HepG2 (cell line): ENCODE results near the gene OPTN. TPM values are rescaled to one million over a fixed set of nuclear protein-coding genes. Genes with fewer than 3 reads are reported as not detected.

Experiments
- ATM ChIP-seq: fragments of 450-650 bp; IDR thresholded peaks from 2 replicates; pipeline ENCODE4 v1.7.1; 2017; ENCODE audit warnings: mild to moderate bottlenecking, borderline replicate concordance
- ERF ChIP-seq: IDR thresholded peaks from 2 replicates; pipeline ENCODE4 v1.6.1; 2018; ENCODE audit warnings: missing biosample characterization, missing genetic modification reagents
- FOSL2 ChIP-seq: sonication (generic); formaldehyde crosslinking; IDR thresholded peaks from 2 replicates; pipeline ENCODE4 v1.4.0; 2020; ENCODE audit warnings: missing genetic modification reagents
- GATAD1 ChIP-seq: IDR thresholded peaks from 2 replicates; pipeline ENCODE4 v1.6.1; 2016; ENCODE audit warnings: missing genetic modification reagents, missing compliant biosample characterization
- REPIN1 ChIP-seq: sonication (generic); formaldehyde crosslinking; IDR thresholded peaks from 2 replicates; pipeline ENCODE4 v1.8.0; 2022; ENCODE audit warnings: missing genetic modification reagents, low read depth, mild to moderate bottlenecking, borderline replicate concordance
- SIX4 ChIP-seq: sonication (generic); formaldehyde crosslinking; IDR thresholded peaks from 2 replicates; pipeline ENCODE4 v1.4.0; 2020; ENCODE audit warnings: missing genetic modification reagents
- SRSF9 ChIP-seq: fragments of 200-400 bp; formaldehyde crosslinking; IDR thresholded peaks from 2 replicates; pipeline ENCODE4 v1.6.1; 2018; ENCODE audit warnings: borderline replicate concordance, mild to moderate bottlenecking, low read depth, low read length; ENCODE audit not compliant: insufficient read depth, poor library complexity, severe bottlenecking
- TOPORS ChIP-seq: sonication (generic); formaldehyde crosslinking; IDR thresholded peaks from 2 replicates; pipeline ENCODE4 v1.8.0; 2023; ENCODE audit warnings: mild to moderate bottlenecking, missing genetic modification reagents
- ZNF282 ChIP-seq: fragments of 450-650 bp; IDR thresholded peaks from 2 replicates; pipeline ENCODE4 v1.6.1; 2018; ENCODE audit not compliant: partially characterized antibody
- ZNF3 ChIP-seq: IDR thresholded peaks from 2 replicates; pipeline ENCODE4 v1.7.0; 2017; ENCODE audit warnings: inconsistent platforms
- ZNF501 ChIP-seq: sonication (generic); formaldehyde crosslinking; IDR thresholded peaks from 2 replicates; pipeline ENCODE4 v1.5.1; 2020; ENCODE audit warnings: mild to moderate bottlenecking, moderate library complexity, missing genetic modification reagents
- ZNF615 ChIP-seq: sonication (generic); formaldehyde crosslinking; IDR thresholded peaks from 2 replicates; pipeline ENCODE4 v1.5.0; 2020; ENCODE audit warnings: mild to moderate bottlenecking, missing genetic modification reagents, borderline replicate concordance
- ZNF75D ChIP-seq: sonication (generic); formaldehyde crosslinking; IDR thresholded peaks from 2 replicates; pipeline ENCODE4 v1.8.1; 2023; ENCODE audit warnings: missing genetic modification reagents, mild to moderate bottlenecking, borderline replicate concordance
- ZNF780A ChIP-seq: sonication (generic); formaldehyde crosslinking; IDR thresholded peaks from 2 replicates; pipeline ENCODE4 v1.8.0; 2022; ENCODE audit warnings: mild to moderate bottlenecking, missing genetic modification reagents, moderate library complexity
- ZNF883 ChIP-seq: sonication (generic); formaldehyde crosslinking; IDR thresholded peaks from 2 replicates; pipeline ENCODE4 v1.5.1; 2020; ENCODE audit warnings: mild to moderate bottlenecking, missing genetic modification reagents; ENCODE audit errors: not compliant biosample characterization
- ZSCAN29 ChIP-seq: sonication (generic); formaldehyde crosslinking; conservative IDR thresholded peaks from 2 replicates; pipeline ENCODE4 v1.4.0; 2020; ENCODE audit warnings: mild to moderate bottlenecking, missing genetic modification reagents
- polyA plus RNA-seq, 8 experiments: library from polyadenylated mRNA; depleted of rRNA in 3 of 8; stranded (reverse) in 7 of 8; unstranded in 1 of 8; fragments of >200 nt; fragmentation: Illumina TruSeq in 4 of 8; extraction: Trizol in 4 of 8; gene quantifications; 2 replicates each; pipeline versions ENCODE4 v1.2.1 to v1.2.3, GENCODE V29; 2011 to 2016; ENCODE audit warnings: low read depth in 4 of 8, missing spikeins in 1 of 8, mixed read lengths in 1 of 8; ENCODE audit not compliant: insufficient read depth in 1 of 8
- total RNA-seq, 5 experiments: library from RNA; depleted of rRNA; stranded (reverse); fragments of >200 nt; fragmentation: Illumina TruSeq; extraction: Trizol; gene quantifications; 2 replicates each; pipeline ENCODE4 v1.2.3, GENCODE V29; 2016; ENCODE audit warnings: low read depth in 1 of 5
- TF ChIP-seq, protein P1 (sequence below): sonication (generic); formaldehyde crosslinking; IDR thresholded peaks from 2 replicates; pipeline ENCODE4 v1.4.0; 2020; ENCODE audit warnings: missing genetic modification reagents, mild to moderate bottlenecking, borderline replicate concordance
- TF ChIP-seq, protein P2 (sequence below): sonication (generic); formaldehyde crosslinking; IDR thresholded peaks from 2 replicates; pipeline ENCODE4 v1.4.0; 2020; ENCODE audit warnings: mild to moderate bottlenecking, missing genetic modification reagents
- TF ChIP-seq, protein P3 (sequence below), 2 experiments: fragments of 450-650 bp in 1 of 2; sonication (generic) in 1 of 2; formaldehyde crosslinking; IDR thresholded peaks; 2 replicates each; pipeline versions ENCODE4 v1.5.0 to v1.8.0; 2020 to 2022; ENCODE audit warnings: mild to moderate bottlenecking in 1 of 2, missing genetic modification reagents in 1 of 2

The OPTN gene
- total and polyA plus RNA-seq, 2 of the 13 experiments (the other 11 are each of a cell fraction or from before 2014, with no cell fraction given), result 13.4 to 46.6 TPM

DNA sequence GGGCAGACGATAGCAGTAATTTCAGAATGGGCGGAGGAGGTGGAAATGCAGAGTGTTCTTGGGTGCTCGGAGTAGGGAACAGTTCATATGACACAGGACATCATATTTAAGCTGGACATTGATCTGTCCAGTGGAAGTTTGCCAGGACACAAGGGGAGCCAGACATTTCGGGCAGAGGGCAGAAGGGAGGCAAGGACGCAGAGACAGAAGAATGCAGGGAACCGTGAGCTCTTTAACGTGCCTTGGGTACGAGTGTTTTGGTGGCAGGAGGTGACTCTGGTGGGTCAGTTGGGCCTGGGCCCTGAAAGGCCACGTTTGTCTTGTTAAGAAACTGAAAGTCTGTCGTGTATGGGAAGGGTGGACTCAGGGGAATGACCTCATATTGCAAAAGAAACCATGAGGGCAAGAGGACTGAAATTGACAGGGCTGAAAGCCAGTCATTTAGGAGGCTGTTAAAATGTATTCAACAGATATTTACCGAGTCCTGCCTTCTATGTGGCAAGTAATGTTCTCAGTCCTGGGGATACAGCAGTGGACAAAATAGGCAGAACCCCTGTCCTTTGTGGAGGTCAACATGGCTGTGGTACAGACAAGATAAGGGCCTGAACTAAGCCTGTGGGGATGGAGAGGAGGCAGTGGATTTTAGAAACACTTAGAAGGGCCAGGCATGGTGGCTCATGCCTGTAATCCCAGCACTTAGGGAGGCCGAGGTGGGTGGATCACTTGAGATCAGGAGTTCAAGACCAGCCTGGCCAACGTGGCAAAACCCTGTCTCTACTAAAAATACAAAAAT is 2.2 kb downstream of the OPTN start (continued):
- TF ChIP-seq, protein P1, sequence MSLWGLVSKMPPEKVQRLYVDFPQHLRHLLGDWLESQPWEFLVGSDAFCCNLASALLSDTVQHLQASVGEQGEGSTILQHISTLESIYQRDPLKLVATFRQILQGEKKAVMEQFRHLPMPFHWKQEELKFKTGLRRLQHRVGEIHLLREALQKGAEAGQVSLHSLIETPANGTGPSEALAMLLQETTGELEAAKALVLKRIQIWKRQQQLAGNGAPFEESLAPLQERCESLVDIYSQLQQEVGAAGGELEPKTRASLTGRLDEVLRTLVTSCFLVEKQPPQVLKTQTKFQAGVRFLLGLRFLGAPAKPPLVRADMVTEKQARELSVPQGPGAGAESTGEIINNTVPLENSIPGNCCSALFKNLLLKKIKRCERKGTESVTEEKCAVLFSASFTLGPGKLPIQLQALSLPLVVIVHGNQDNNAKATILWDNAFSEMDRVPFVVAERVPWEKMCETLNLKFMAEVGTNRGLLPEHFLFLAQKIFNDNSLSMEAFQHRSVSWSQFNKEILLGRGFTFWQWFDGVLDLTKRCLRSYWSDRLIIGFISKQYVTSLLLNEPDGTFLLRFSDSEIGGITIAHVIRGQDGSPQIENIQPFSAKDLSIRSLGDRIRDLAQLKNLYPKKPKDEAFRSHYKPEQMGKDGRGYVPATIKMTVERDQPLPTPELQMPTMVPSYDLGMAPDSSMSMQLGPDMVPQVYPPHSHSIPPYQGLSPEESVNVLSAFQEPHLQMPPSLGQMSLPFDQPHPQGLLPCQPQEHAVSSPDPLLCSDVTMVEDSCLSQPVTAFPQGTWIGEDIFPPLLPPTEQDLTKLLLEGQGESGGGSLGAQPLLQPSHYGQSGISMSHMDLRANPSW (CRISPR knock-in tag), result no peak
- no peak for TF ChIP-seq SRSF9
- TF ChIP-seq SIX4 (CRISPR knock-in tag), result no peak
- no peak for TF ChIP-seq ZNF282
- TF ChIP-seq TOPORS (CRISPR knock-in tag), result 0 out of 2 replicates have a peak, but pooled peaks have one; percentile 42
- 0 out of 2 replicates have a peak, but pooled peaks have one; percentile 20 for TF ChIP-seq GATAD1 (CRISPR knock-in tag)
- no peak for TF ChIP-seq ATM
- TF ChIP-seq ZSCAN29 (CRISPR knock-in tag), result no peak; the same call in 1 of the 2 replicates
- TF ChIP-seq ZNF501 (CRISPR knock-in tag), result no peak
- 0 out of 2 replicates have a peak, but pooled peaks have one; percentile 22 for TF ChIP-seq FOSL2 (CRISPR knock-in tag)
- no peak for TF ChIP-seq ZNF615 (CRISPR knock-in tag)
- TF ChIP-seq ZNF780A, result no peak
- TF ChIP-seq, protein P2, sequence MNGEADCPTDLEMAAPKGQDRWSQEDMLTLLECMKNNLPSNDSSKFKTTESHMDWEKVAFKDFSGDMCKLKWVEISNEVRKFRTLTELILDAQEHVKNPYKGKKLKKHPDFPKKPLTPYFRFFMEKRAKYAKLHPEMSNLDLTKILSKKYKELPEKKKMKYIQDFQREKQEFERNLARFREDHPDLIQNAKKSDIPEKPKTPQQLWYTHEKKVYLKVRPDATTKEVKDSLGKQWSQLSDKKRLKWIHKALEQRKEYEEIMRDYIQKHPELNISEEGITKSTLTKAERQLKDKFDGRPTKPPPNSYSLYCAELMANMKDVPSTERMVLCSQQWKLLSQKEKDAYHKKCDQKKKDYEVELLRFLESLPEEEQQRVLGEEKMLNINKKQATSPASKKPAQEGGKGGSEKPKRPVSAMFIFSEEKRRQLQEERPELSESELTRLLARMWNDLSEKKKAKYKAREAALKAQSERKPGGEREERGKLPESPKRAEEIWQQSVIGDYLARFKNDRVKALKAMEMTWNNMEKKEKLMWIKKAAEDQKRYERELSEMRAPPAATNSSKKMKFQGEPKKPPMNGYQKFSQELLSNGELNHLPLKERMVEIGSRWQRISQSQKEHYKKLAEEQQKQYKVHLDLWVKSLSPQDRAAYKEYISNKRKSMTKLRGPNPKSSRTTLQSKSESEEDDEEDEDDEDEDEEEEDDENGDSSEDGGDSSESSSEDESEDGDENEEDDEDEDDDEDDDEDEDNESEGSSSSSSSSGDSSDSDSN (CRISPR knock-in tag), result peak; percentile 57
- TF ChIP-seq ERF (CRISPR knock-in tag), result peak; percentile 14; the same call in 1 of the 2 replicates
- TF ChIP-seq ZNF883, result no peak
- TF ChIP-seq, protein P3, sequence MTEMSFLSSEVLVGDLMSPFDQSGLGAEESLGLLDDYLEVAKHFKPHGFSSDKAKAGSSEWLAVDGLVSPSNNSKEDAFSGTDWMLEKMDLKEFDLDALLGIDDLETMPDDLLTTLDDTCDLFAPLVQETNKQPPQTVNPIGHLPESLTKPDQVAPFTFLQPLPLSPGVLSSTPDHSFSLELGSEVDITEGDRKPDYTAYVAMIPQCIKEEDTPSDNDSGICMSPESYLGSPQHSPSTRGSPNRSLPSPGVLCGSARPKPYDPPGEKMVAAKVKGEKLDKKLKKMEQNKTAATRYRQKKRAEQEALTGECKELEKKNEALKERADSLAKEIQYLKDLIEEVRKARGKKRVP (CRISPR knock-in tag; IDR thresholded peaks at IDR 0.05), result 0 out of 4 replicates have a peak, but pooled peaks of 1 of the 2 experiments have one; percentile 21
- no peak for TF ChIP-seq ZNF3
- 0 out of 2 replicates have a peak, but pooled peaks have one; percentile 22 for TF ChIP-seq REPIN1
- TF ChIP-seq ZNF75D, result no peak
